NCI-H2196 (cell line): ENCODE results near the gene RAP1GDS1.
"Not testable (repeated sequence)": the region's sequence is repeated elsewhere in the genome, so short reads cannot be mapped to it uniquely, and the experiment has no call there.

Experiments used
- DNase-seq: peaks from one replicate; lab custom pipeline; 2025; ENCODE audit not compliant: unreplicated experiment; lab: John Stamatoyannopoulos, UW

RAP1GDS1 gene

GRCh38 chr4:98479590-98479989 is 218.4 kb downstream of the RAP1GDS1 start:
- not testable (repeated sequence) for DNase-seq

GRCh38 chr4:98480535-98480934 is 219.4 kb downstream of the RAP1GDS1 start:
- DNase-seq = no peak

GRCh38 chr4:98481167-98481566 is 220.0 kb downstream of the RAP1GDS1 start:
- no peak for DNase-seq

DNA sequence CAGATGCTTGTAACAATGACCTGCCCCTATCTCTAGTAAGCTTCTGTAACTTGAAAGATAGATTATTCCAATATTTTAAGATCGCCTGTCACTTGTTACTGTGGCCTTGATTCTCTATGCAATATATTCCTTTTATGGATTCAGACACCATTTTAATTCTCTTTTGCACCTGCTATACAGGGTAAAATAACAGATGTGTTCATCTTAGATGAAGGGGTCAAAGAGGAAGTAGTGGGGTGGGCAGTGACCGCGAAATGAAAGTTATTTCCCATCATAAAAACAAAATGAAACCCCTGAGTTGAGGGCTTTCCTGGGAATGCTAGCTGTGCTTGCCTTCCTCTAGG is 221.3 kb downstream of the RAP1GDS1 start:
- DNase-seq = no peak

- no peak for DNase-seq
These were observed 221.9 kb downstream of the RAP1GDS1 start for GRCh38 chr4:98482847-98483806.

DNA sequence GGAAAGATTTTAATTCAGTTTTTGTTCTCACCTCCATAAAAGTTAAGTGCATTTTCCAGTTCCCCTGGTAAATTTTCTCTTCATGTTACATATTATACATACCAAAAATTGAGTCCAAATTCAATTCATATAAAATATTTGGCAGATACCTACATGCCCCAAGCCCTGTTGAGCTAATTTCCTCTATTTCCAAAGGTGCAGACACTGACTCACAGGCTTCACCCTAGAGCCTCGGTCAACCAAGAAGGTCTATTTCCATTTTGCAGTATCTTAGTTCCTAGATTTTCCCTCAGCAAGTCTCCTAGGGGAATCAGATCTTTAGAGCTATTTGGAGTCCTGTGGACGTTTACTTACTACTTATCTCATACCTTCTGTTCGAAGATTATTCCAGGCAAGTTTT is 222.8 kb downstream of the RAP1GDS1 start:
- DNase-seq = no peak

DNA sequence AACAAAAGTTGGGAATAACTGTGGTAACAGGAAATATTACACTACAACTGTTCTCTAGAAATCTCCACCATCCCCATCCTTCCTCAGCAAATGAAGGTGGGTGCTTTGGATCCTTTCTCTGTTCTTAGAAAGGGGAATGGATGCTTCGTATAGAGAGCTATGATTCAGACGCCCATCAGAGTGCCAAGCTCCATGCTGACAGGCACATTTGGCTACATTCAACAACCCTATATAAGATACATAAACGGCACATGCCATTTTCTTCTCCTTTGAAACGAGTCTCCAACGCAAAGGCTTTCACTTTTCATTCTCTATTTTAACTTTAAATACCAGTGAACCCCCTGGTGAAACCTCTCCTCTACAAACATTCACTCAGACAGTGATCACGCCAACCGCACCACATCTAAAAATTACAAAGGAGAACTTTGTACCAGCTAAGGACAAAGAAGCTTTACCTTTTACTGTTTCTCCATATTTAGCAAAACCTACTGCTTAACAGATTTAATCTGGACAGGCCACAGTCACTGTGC is 224.7 kb downstream of the RAP1GDS1 start:
- DNase-seq = no peak

DNA sequence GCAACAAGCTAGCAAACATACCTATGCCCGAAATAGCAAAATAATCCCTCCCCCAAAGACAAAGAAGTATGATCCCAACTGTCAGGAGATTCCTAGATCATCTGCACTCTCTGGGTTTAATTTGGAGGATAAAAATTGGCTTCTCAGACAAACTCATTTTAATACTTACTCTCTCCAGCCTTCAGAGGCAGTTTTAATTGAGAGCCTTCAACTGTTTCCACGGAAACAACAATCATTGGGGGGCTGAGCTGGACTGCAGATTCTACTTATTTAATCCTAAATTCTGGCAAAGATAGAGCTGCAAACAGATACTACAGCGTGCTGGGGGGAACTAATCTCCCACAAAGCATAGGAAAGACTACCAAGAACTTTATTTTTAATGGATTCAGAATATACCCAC is 229.1 kb downstream of the RAP1GDS1 start:
- no peak for DNase-seq

- DNase-seq = no peak
These were observed 230.8 kb downstream of the RAP1GDS1 start for GRCh38 chr4:98491899-98492559.

- DNase-seq = no peak
These were observed 232.1 kb downstream of the RAP1GDS1 start for GRCh38 chr4:98493296-98493695.
